ACHN (cell line): ENCODE measurements around the gene CCDC9B.
A peak's percentile ranks its signal among the peaks of the same experiment; 100 is the strongest.

Experiments
- DNase-seq: peaks from one replicate; pipeline ENCODE4 v3.0.0-alpha.2; 2015
- in situ Hi-C: cut with HindIII; loops from 2 replicates; pipeline ENCODE4 v1.10.0; 2017; ENCODE audit warnings: low sequenced_read_pairs, low pct_ligation_motif_present, low pct_unique_long_range_greater_than_20kb

Gene CCDC9B

GRCh38 chr15:40334941-40335795 lies 5.6 kb downstream of the CCDC9B start:
- DNase-seq, result no peak

GRCh38 chr15:40334541-40334940 lies 6.2 kb downstream of the CCDC9B start:
- no peak for DNase-seq
- in situ Hi-C loops, result no loop called here

More at GRCh38 chr15:40334941-40335795, 5.6 kb downstream of the CCDC9B start:
- in situ Hi-C loops, result no loop called here

GRCh38 chr15:40333922-40334492 lies 6.7 kb downstream of the CCDC9B start:
- in situ Hi-C loops, result no loop called here
- no peak for DNase-seq

- no peak for DNase-seq
- in situ Hi-C loops, result no loop called here
Measured at GRCh38 chr15:40332113-40332781, 8.5 kb downstream of the CCDC9B start.

- in situ Hi-C loops, result no loop called here
- no peak for DNase-seq
Measured at GRCh38 chr15:40331637-40332036, 9.1 kb downstream of the CCDC9B start.

- in situ Hi-C loops, result no loop called here
- DNase-seq, result no peak
Measured at GRCh38 chr15:40331026-40331425, 9.7 kb downstream of the CCDC9B start.

GRCh38 chr15:40330368-40330836 lies 10.3 kb downstream of the CCDC9B start:
- in situ Hi-C loops, result no loop called here
- DNase-seq, result no peak

- in situ Hi-C loops, result no loop called here
- no peak for DNase-seq
Measured at GRCh38 chr15:40329804-40330203, 10.9 kb downstream of the CCDC9B start.

GRCh38 chr15:40328751-40329150 lies 12.0 kb downstream of the CCDC9B start:
- DNase-seq, result no peak
- in situ Hi-C loops, result no loop called here

GRCh38 chr15:40328176-40328575 lies 12.6 kb downstream of the CCDC9B start:
- in situ Hi-C loops, result no loop called here
- peak; percentile 37 for DNase-seq

- no peak for DNase-seq
- in situ Hi-C loops, result no loop called here
Measured at GRCh38 chr15:40327457-40327856, 13.3 kb downstream of the CCDC9B start.

- no peak for DNase-seq
- in situ Hi-C loops, result no loop called here
Measured at GRCh38 chr15:40325700-40326099, 15.0 kb downstream of the CCDC9B start.

- no peak for DNase-seq
- in situ Hi-C loops, result no loop called here
Measured at GRCh38 chr15:40325188-40325587, 15.6 kb downstream of the CCDC9B start.

GRCh38 chr15:40323953-40324937 lies 16.5 kb downstream of the CCDC9B start:
- in situ Hi-C loops, result no loop called here
- no peak for DNase-seq

- DNase-seq, result peak; percentile 89
- in situ Hi-C loops, result no loop called here
Measured at GRCh38 chr15:40323239-40323952, 17.3 kb downstream of the CCDC9B start, which contains the start of gene INAFM2. Gene INAFM2 (plus strand): TSS chr15:40323692. CDS start chr15:40324056, 364 bp downstream.

GRCh38 chr15:40322531-40323238 lies 18.1 kb downstream of the CCDC9B start:
- in situ Hi-C loops, result no loop called here
- DNase-seq, result no peak

GRCh38 chr15:40320931-40321371 lies 19.8 kb downstream of the CCDC9B start:
- peak; percentile 60 for DNase-seq
- in situ Hi-C loops, result no loop called here
